HepG2 (cell line): Measurements from ENCODE around the gene CACNA2D1. TPM values are rescaled to one million over a fixed set of nuclear protein-coding genes. Genes with fewer than 3 reads are reported as not detected.

Source experiments
- ATAC-seq: fragments of 200-7000 bp; cut with Tn5 transposase; 3 replicates; pipeline ENCODE4 v1.9.1; 2020; ENCODE audit warnings: mild to moderate bottlenecking, moderate library complexity
- BruUV-seq: library from RNA; stranded (reverse); fragments of 400-500 nt; replicated peaks from 2 replicates; lab custom pipeline; 2021; lab: Mats Ljungman, UMichigan
- CTCF ChIA-PET: fragments of 300-600 bp; formaldehyde crosslinking; extraction: SDS; loops from one replicate; lab custom pipeline; 2021; ENCODE audit warnings: low total read pairs, inconsistent platforms, low intra/inter-chr PET ratio; lab: Yijun Ruan, JAX
- POLR2A ChIA-PET: fragments of 350-600 bp; sonication (Branson Sonifier 250); formaldehyde crosslinking; loops from one replicate; lab custom pipeline; 2020; ENCODE audit warnings: antibody characterized with exemption, inconsistent platforms; lab: Yijun Ruan, JAX
- DNase-seq: peaks from one replicate; pipeline ENCODE4 v3.0.0-alpha.2; 2015; ENCODE audit warnings: low spot score
- FAIRE-seq: peaks from 3 replicates; lab custom pipeline; 2011; peaks lifted over from hg19 to GRCh38; lab: Jason Lieb, UNC
- H2AFZ ChIP-seq: one replicate; pipeline ENCODE4 v1.6.1; 2011; ENCODE audit warnings: low read length, inconsistent platforms
- H3K27ac ChIP-seq: fragments of 300-600 bp; 3 replicates; pipeline ENCODE4 v1.8.0; 2011; ENCODE audit warnings: mixed run types, mild to moderate bottlenecking, mixed read lengths, low read length, inconsistent platforms; ENCODE audit not compliant: insufficient read depth; ENCODE audit errors: extremely low read length
- H3K27me3 ChIP-seq, 2 experiments: fragments of 200-600 bp in 1 of 2; 2 replicates in 1 of 2; 3 replicates in 1 of 2; pipeline versions ENCODE4 v1.6.0 to v1.8.0; 2011; ENCODE audit warnings: low read length in 2 of 2, mild to moderate bottlenecking in 2 of 2, moderate library complexity in 2 of 2, inconsistent platforms in 1 of 2; ENCODE audit not compliant: insufficient read depth in 2 of 2, control insufficient read depth in 1 of 2
- H3K36me3 ChIP-seq, 2 experiments: fragments of 200-600 bp in 1 of 2; replicated peaks in 1 of 2; 2 replicates in 1 of 2; 3 replicates in 1 of 2; pipeline versions ENCODE4 v1.5.1 to v1.8.0; 2011; ENCODE audit warnings: low read length in 2 of 2, inconsistent platforms in 1 of 2; ENCODE audit not compliant: insufficient read depth in 2 of 2, control insufficient read depth in 1 of 2
- H3K4me1 ChIP-seq: 2 replicates; pipeline ENCODE4 v1.5.1; 2012; ENCODE audit warnings: low read length, inconsistent platforms; ENCODE audit not compliant: insufficient read depth
- H3K4me2 ChIP-seq: 2 replicates; pipeline ENCODE4 v1.6.0; 2011; ENCODE audit warnings: low read depth, low read length, inconsistent platforms
- H3K4me3 ChIP-seq, 3 experiments: fragments of 200-600 bp in 1 of 3; sonication (generic), shearing (Covaris generic) in 1 of 3; replicated peaks in 1 of 3; 2 replicates each; pipeline ENCODE4 v1.5.1; 2011 to 2016; ENCODE audit warnings: low read length in 3 of 3, inconsistent platforms in 2 of 3, low read depth in 2 of 3, mild to moderate bottlenecking in 2 of 3, control low read depth in 1 of 3, mixed read lengths in 1 of 3; ENCODE audit not compliant: insufficient read depth in 1 of 3
- H3K79me2 ChIP-seq: one replicate; pipeline ENCODE4 v1.6.1; 2011; ENCODE audit warnings: low read length, inconsistent platforms; ENCODE audit not compliant: insufficient read depth
- H3K9ac ChIP-seq: 2 replicates; pipeline ENCODE4 v1.6.0; 2011; ENCODE audit warnings: mild to moderate bottlenecking, low read depth, low read length, inconsistent platforms; ENCODE audit not compliant: insufficient read depth
- H3K9me3 ChIP-seq: 2 replicates; pipeline ENCODE4 v1.5.1; 2012; ENCODE audit warnings: mild to moderate bottlenecking, low read length
- H4K20me1 ChIP-seq: 2 replicates; pipeline ENCODE4 v1.6.0; 2011; ENCODE audit warnings: inconsistent platforms, mild to moderate bottlenecking, low read length, moderate library complexity; ENCODE audit not compliant: insufficient read depth
- ATF7 ChIP-seq, 2 experiments: fragments of 450-650 bp in 1 of 2; sonication (generic) in 1 of 2; formaldehyde crosslinking in 1 of 2; IDR thresholded peaks; 2 replicates each; pipeline versions ENCODE4 v1.4.0 to v1.6.1; 2016 to 2020; ENCODE audit warnings: antibody characterized with exemption in 1 of 2, mild to moderate bottlenecking in 1 of 2, missing genetic modification reagents in 1 of 2
- CREB1 ChIP-seq, 2 experiments: fragments of 450-650 bp in 1 of 2; IDR thresholded peaks; 2 replicates each; pipeline ENCODE4 v1.6.1; 2016 to 2017; ENCODE audit warnings: control low read depth in 1 of 2, mild to moderate bottlenecking in 1 of 2, missing compliant biosample characterization in 1 of 2, missing genetic modification characterization in 1 of 2
- ERF ChIP-seq: IDR thresholded peaks from 2 replicates; pipeline ENCODE4 v1.6.1; 2018; ENCODE audit warnings: missing biosample characterization, missing genetic modification reagents
- GATA4 ChIP-seq: sonication (generic); IDR thresholded peaks from 2 replicates; pipeline ENCODE4 v1.6.1; 2016; ENCODE audit warnings: antibody characterized with exemption, low read depth, borderline replicate concordance
- GATAD2A ChIP-seq: IDR thresholded peaks from 2 replicates; pipeline ENCODE4 v1.6.1; 2016
- HNRNPLL ChIP-seq: fragments of 200-400 bp; formaldehyde crosslinking; IDR thresholded peaks from 2 replicates; pipeline ENCODE4 v1.6.1; 2017; ENCODE audit warnings: mild to moderate bottlenecking, low read depth, low read length; ENCODE audit not compliant: poor library complexity, severe bottlenecking
- NFKB2 ChIP-seq: sonication (generic); formaldehyde crosslinking; IDR thresholded peaks from 2 replicates; pipeline ENCODE4 v1.4.0; 2020; ENCODE audit warnings: missing genetic modification reagents, borderline replicate concordance
- NR2C2 ChIP-seq: sonication (generic); formaldehyde crosslinking; IDR thresholded peaks from 2 replicates; pipeline ENCODE4 v1.4.0; 2020; ENCODE audit warnings: missing genetic modification reagents, mild to moderate bottlenecking, moderate library complexity, borderline replicate concordance
- SAFB2 ChIP-seq: sonication (generic); formaldehyde crosslinking; IDR thresholded peaks from 2 replicates; pipeline ENCODE4 v1.5.1; 2020; ENCODE audit warnings: missing genetic modification reagents, low read depth, mild to moderate bottlenecking, borderline replicate concordance
- SIX1 ChIP-seq: sonication (generic); formaldehyde crosslinking; IDR thresholded peaks from 2 replicates; pipeline ENCODE4 v1.4.0; 2020; ENCODE audit warnings: missing genetic modification reagents, borderline replicate concordance
- SOX5 ChIP-seq: IDR thresholded peaks from 2 replicates; pipeline ENCODE4 v1.6.1; 2016; ENCODE audit warnings: borderline replicate concordance
- WIZ ChIP-seq: sonication (generic); formaldehyde crosslinking; IDR thresholded peaks from 2 replicates; pipeline ENCODE4 v1.5.1; 2020; ENCODE audit warnings: mild to moderate bottlenecking, missing genetic modification reagents
- ZNF20 ChIP-seq: sonication (generic); formaldehyde crosslinking; IDR thresholded peaks from 2 replicates; pipeline ENCODE4 v1.4.0; 2020; ENCODE audit warnings: mild to moderate bottlenecking, moderate library complexity, missing genetic modification reagents
- ZNF543 ChIP-seq: sonication (generic); formaldehyde crosslinking; IDR thresholded peaks from 2 replicates; pipeline ENCODE4 v1.4.0; 2020; ENCODE audit warnings: mild to moderate bottlenecking, missing genetic modification reagents
- ZNF570 ChIP-seq: sonication (generic); formaldehyde crosslinking; IDR thresholded peaks from 2 replicates; pipeline ENCODE4 v1.4.0; 2020; ENCODE audit warnings: mild to moderate bottlenecking, missing genetic modification reagents, borderline replicate concordance
- ZNF607 ChIP-seq: sonication (generic); formaldehyde crosslinking; IDR thresholded peaks from 2 replicates; pipeline ENCODE4 v1.5.1; 2020; ENCODE audit warnings: missing genetic modification reagents, mild to moderate bottlenecking, borderline replicate concordance
- WGBS: methylation state at CpG from one replicate; pipeline ENCODE4 v1.1.6; 2017; ENCODE audit warnings: low lambda C conversion rate; 5-methylcytosine and 5-hydroxymethylcytosine counted together
- in situ Hi-C: cut with HindIII; loops from 2 replicates; pipeline ENCODE4 v1.10.0; 2017; ENCODE audit warnings: low pct_unique_long_range_greater_than_20kb; ENCODE audit not compliant: extremely low pct_ligation_motif_present
- intact Hi-C: fragments of 100-400 bp; cut with micrococcal nuclease; formaldehyde crosslinking; loops from one replicate; pipeline ENCODE4 v1.10.0; 2022; ENCODE audit not compliant: unreplicated experiment
- polyA plus RNA-seq, 8 experiments: library from polyadenylated mRNA; depleted of rRNA in 3 of 8; stranded (reverse) in 7 of 8; unstranded in 1 of 8; fragments of >200 nt; fragmentation: Illumina TruSeq in 4 of 8; extraction: Trizol in 4 of 8; gene quantifications; 2 replicates each; pipeline versions ENCODE4 v1.2.1 to v1.2.3, GENCODE V29; 2011 to 2016; ENCODE audit warnings: low read depth in 4 of 8, missing spikeins in 1 of 8, mixed read lengths in 1 of 8; ENCODE audit not compliant: insufficient read depth in 1 of 8
- total RNA-seq, 5 experiments: library from RNA; depleted of rRNA; stranded (reverse); fragments of >200 nt; fragmentation: Illumina TruSeq; extraction: Trizol; gene quantifications; 2 replicates each; pipeline ENCODE4 v1.2.3, GENCODE V29; 2016; ENCODE audit warnings: low read depth in 1 of 5

The CACNA2D1 gene
- total and polyA plus RNA-seq, 2 of the 13 experiments (the other 11 are each of a cell fraction or from before 2014, with no cell fraction given) = not detected

GRCh38 chr7:82079527-82079926 is 364.1 kb downstream of the CACNA2D1 start:
- POLR2A ChIA-PET = no interaction called here
- H3K27ac ChIP-seq = no peak overlapping the region
- H3K27me3 ChIP-seq = no peaks in the 10 kb centered on the region; a peak in 1 of 5 replicates
- ATAC-seq = no peak
- no peaks in the 10 kb centered on the region for H3K36me3 ChIP-seq
- no peak overlapping the region for H3K4me3 ChIP-seq
- H4K20me1 ChIP-seq = no peaks in the 10 kb centered on the region
- 4% methylated on average over 8 of the region's 8 CpGs for WGBS
- TF ChIP-seq ZNF20 (CRISPR knock-in tag) = no peak
- TF ChIP-seq ZNF607 (CRISPR knock-in tag) = no peak
- TF ChIP-seq SIX1 (CRISPR knock-in tag) = no peak
- no peak for TF ChIP-seq NR2C2 (CRISPR knock-in tag)
- TF ChIP-seq GATA4 = no peak
- no peak for TF ChIP-seq WIZ (CRISPR knock-in tag)
- no peak for TF ChIP-seq ZNF570
- TF ChIP-seq ZNF543 (CRISPR knock-in tag) = no peak
- no peak for TF ChIP-seq SOX5
- TF ChIP-seq NFKB2 (CRISPR knock-in tag) = no peak
- TF ChIP-seq ATF7 (IDR thresholded peaks at IDR 0.05) = peak; percentile 86
- TF ChIP-seq ATF7 (CRISPR knock-in tag; IDR thresholded peaks at IDR 0.05) = no peak
- no peak for TF ChIP-seq GATAD2A (CRISPR knock-in tag)
- TF ChIP-seq HNRNPLL = no peak
- peak; percentile 72 for TF ChIP-seq CREB1 (IDR thresholded peaks at IDR 0.05)
- no peak for TF ChIP-seq CREB1 (CRISPR knock-in tag; IDR thresholded peaks at IDR 0.05)
- no peak for TF ChIP-seq SAFB2 (CRISPR knock-in tag)
- TF ChIP-seq ERF (CRISPR knock-in tag) = no peak
- TF ChIP-seq, all 625 proteins: peak for 2
- in situ Hi-C loops = no loop called here
- intact Hi-C loops = no loop called here
- DNase-seq = no peak
- Histone ChIP-seq H3K4me2 (no peak overlapping the region), H3K9ac (no peak overlapping the region), H3K4me1 (no peaks in the 10 kb centered on the region), H2AFZ (no peak overlapping the region), H3K79me2 (no peaks in the 10 kb centered on the region), H3K9me3 (no peaks in the 10 kb centered on the region)
- FAIRE-seq = no peak
- CTCF ChIA-PET = no interaction called here
- no TSS peak for BruUV-seq
